Brain microvascular endothelial cell (primary cell): ENCODE results near the gene VDR.
"Not testable (repeated sequence)": the region's sequence is repeated elsewhere in the genome, so short reads cannot be mapped to it uniquely, and the experiment has no call there.

Source experiments
- DNase-seq: peaks from one replicate; pipeline ENCODE4 v3.0.0-alpha.2; 2020
- H3K27ac ChIP-seq: fragments of 250-450 bp; sonication (Bioruptor Pico); 2 replicates; pipeline ENCODE4 v1.5.1; 2020; ENCODE audit warnings: mild to moderate bottlenecking, moderate library complexity
- H3K27me3 ChIP-seq: fragments of 250-450 bp; sonication (Bioruptor Pico); replicated peaks from 2 replicates; pipeline ENCODE4 v1.5.1; 2020; ENCODE audit warnings: mild to moderate bottlenecking
- H3K36me3 ChIP-seq: fragments of 250-450 bp; sonication (Bioruptor Pico); replicated peaks from 2 replicates; pipeline ENCODE4 v1.5.1; 2020; ENCODE audit warnings: mild to moderate bottlenecking
- H3K4me3 ChIP-seq: 2 replicates; pipeline ENCODE4 v1.5.1; 2011; ENCODE audit warnings: low read depth, mild to moderate bottlenecking, control low read depth, low read length, moderate library complexity
- in situ Hi-C: cut with HindIII; loops from 2 replicates; pipeline ENCODE4 v1.10.0; 2017; ENCODE audit warnings: low sequenced_read_pairs, low pct_ligation_motif_present
- TF ChIP-seq, protein P1 (sequence below): IDR thresholded peaks from 2 replicates; pipeline ENCODE4 v1.5.1; 2011; ENCODE audit warnings: low read depth, mild to moderate bottlenecking, moderate library complexity, low read length, control low read depth, inconsistent platforms; ENCODE audit errors: missing control alignments

The VDR gene

DNA sequence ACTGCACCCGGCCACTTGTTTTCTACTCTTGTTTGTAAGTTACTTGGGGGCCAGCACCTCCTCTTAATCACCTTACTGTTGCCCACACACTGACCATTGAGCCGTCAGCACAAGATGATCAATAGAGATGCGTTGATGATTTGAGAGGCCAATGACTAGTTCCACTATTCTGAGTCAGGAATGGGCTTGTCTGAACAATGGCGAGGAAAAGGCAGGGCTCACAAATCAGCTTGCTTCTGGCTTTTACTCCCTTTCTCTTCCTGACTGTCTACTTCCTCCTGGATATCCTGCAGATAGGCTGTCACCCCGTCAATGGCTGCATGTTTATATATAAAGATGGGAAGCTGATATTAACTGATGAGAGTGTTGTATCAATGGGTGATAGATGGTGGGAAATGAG is 55.9 kb downstream of the VDR start:
- DNase-seq: no peak
- Histone ChIP-seq H3K36me3 (peaks cover 12% of the 10 kb centered on the region), H3K27me3 (no peaks in the 10 kb centered on the region), H3K27ac (no peak overlapping the region), H3K4me3 (no peak overlapping the region)
- in situ Hi-C loops: no loop called here
- TF ChIP-seq, protein P1, sequence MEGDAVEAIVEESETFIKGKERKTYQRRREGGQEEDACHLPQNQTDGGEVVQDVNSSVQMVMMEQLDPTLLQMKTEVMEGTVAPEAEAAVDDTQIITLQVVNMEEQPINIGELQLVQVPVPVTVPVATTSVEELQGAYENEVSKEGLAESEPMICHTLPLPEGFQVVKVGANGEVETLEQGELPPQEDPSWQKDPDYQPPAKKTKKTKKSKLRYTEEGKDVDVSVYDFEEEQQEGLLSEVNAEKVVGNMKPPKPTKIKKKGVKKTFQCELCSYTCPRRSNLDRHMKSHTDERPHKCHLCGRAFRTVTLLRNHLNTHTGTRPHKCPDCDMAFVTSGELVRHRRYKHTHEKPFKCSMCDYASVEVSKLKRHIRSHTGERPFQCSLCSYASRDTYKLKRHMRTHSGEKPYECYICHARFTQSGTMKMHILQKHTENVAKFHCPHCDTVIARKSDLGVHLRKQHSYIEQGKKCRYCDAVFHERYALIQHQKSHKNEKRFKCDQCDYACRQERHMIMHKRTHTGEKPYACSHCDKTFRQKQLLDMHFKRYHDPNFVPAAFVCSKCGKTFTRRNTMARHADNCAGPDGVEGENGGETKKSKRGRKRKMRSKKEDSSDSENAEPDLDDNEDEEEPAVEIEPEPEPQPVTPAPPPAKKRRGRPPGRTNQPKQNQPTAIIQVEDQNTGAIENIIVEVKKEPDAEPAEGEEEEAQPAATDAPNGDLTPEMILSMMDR: no peak

- Histone ChIP-seq H3K36me3 (peaks cover 8% of the 10 kb centered on the region), H3K27ac (no peak overlapping the region), H3K4me3 (no peak overlapping the region), H3K27me3 (no peaks in the 10 kb centered on the region)
- TF ChIP-seq, protein P1: no peak
- in situ Hi-C loops: no loop called here
- no peak for DNase-seq
Measured at GRCh38 chr12:47846294-47846996, 58.3 kb downstream of the VDR start.

DNA sequence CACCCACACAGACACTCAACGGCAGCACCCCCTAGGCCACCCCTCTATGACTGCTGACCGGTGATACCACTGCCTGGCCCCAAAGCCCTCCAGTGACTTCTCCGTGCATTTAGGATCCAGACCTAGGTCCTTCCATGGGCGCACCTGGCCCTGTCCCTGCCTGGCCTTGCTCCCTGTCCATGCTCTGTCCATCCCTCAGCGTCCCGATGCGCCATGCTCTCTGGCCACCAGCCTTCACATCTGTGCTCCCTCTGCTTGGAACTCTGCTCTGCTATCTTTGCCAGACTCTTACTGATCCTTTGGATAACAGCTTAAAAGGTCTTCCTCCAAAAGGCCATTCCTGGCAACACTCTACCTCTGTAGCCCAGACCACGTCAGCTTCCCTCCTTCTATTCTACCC is 59.7 kb downstream of the VDR start:
- Histone ChIP-seq H3K27ac (no peak overlapping the region), H3K36me3 (peaks cover 8% of the 10 kb centered on the region), H3K27me3 (no peaks in the 10 kb centered on the region), H3K4me3 (no peak overlapping the region)
- in situ Hi-C loops: no loop called here
- no peak for DNase-seq
- TF ChIP-seq, protein P1: no peak

- Histone ChIP-seq H3K27ac (no peak overlapping the region), H3K27me3 (no peaks in the 10 kb centered on the region), H3K36me3 (peaks cover 8% of the 10 kb centered on the region), H3K4me3 (no peak overlapping the region)
- TF ChIP-seq, protein P1: no peak
- DNase-seq: no peak
- in situ Hi-C loops: no loop called here
Measured at GRCh38 chr12:47844264-47845019, 60.4 kb downstream of the VDR start.

DNA sequence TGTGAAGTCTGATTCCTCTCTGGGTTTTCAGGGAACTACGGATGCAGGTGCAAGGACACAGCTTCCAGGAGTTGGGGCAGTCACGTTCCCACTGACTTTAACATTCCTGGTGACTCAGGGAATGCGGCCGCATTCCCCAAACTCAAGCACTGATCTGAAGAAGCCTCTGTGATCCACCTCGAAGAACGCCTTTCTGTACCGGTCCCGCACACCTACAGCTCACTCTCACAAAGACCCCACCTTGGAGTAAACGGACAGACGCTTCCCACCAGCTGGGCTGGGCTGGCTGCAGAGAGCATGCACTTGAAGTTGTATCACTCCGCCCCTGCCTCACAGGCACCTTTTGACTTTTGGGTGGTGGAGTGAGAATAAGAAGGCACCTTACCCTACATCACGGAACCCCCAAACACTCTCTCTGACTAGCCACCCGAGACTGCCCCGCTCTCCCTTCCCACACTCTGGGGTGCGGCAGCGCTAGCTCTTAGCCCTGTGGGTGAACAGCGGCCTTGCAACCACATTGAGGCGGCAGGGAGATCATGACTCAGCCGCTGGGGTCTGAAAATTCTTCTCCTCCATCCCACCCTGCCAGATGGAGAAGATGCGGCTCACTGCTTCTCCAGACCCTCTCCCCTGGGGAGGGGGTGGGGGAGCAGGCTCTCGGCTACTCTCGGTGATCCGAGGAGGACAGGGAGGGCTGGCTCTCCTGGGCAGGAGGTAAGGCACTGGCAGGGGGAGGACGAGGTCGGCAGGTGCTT is 61.4 kb downstream of the VDR start:
- TF ChIP-seq, protein P1: peak; percentile 31
- Histone ChIP-seq H3K27me3 (no peaks in the 10 kb centered on the region), H3K4me3 (no peak overlapping the region), H3K36me3 (peaks cover 8% of the 10 kb centered on the region), H3K27ac (no peak overlapping the region)
- in situ Hi-C loops: no loop called here
- DNase-seq: no peak

DNA sequence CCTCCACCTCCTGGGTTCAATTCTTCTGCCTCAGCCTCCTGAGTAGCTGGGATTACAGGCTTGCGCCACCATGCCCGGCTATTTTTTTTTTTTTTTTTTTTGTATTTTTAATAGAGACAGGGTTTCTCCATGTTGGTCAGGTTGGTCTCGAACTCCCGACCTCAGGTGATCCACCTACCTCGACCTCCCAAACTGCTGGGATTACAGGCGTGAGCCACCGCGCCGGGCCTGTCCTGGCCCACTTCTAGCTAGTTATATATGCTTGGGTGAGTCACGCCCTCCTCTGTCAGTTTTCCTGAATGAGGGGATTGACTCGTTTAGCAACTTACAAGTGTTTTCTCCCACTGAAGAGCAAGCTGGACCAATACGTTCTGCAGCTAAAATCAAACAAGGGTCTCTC is 62.3 kb downstream of the VDR start:
- in situ Hi-C loops, H3K4me3 ChIP-seq, H3K27me3 ChIP-seq, DNase-seq, H3K36me3 ChIP-seq, H3K27ac ChIP-seq: not testable (repeated sequence)
